AG10803 (cell line): ENCODE data around the gene WNT7B.

Experiments
- DNase-seq: peaks from one replicate; pipeline ENCODE4 v3.0.0; 2010; ENCODE audit warnings: low read depth
- H3K4me3 ChIP-seq: 2 replicates; pipeline ENCODE4 v1.5.1; 2011; ENCODE audit warnings: mild to moderate bottlenecking, low read length, control low read depth
- TF ChIP-seq, protein P1 (sequence below): conservative IDR thresholded peaks from 2 replicates; pipeline ENCODE4 v1.5.1; 2011; ENCODE audit warnings: mild to moderate bottlenecking, low read length, control low read depth, inconsistent platforms

Gene WNT7B

DNA sequence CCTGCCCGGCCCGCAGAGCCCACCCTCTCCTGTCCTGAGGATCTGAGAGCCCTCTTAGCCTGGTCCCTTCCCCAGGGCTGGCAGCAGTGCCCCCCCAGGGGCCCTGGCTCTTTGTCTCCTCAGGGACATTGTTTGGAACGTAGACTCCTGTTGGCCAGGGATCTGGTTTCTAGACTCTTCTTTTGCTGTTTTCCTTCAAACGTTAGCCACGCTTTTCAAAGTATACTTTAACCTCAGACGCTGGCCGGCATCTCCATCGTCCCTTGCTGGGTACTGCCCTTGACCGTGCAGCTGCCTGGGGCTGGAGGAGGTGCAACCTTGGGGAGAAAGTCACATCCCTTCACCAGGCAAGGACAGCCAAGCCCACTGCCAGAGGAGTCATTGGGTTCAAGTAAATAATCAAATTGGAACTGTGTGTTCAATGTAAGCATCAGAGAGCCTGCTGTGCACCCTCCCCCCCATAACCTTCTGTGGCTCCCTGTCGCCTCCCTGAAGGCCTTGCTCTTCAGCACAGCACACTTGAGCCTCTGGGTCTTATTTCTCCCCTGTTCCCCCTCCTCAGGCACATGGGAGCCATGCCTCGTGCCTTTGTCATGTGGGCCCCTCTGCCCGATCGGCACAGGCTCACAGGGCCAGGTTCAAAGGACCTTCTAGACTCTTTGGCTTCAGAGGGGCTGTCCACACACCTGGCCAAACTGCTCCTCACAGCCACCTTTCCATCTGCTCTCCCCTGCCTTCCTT is 21.8 kb upstream of the WNT7B start:
- no peak overlapping the region for H3K4me3 ChIP-seq
- no peak for DNase-seq
- TF ChIP-seq, protein P1, sequence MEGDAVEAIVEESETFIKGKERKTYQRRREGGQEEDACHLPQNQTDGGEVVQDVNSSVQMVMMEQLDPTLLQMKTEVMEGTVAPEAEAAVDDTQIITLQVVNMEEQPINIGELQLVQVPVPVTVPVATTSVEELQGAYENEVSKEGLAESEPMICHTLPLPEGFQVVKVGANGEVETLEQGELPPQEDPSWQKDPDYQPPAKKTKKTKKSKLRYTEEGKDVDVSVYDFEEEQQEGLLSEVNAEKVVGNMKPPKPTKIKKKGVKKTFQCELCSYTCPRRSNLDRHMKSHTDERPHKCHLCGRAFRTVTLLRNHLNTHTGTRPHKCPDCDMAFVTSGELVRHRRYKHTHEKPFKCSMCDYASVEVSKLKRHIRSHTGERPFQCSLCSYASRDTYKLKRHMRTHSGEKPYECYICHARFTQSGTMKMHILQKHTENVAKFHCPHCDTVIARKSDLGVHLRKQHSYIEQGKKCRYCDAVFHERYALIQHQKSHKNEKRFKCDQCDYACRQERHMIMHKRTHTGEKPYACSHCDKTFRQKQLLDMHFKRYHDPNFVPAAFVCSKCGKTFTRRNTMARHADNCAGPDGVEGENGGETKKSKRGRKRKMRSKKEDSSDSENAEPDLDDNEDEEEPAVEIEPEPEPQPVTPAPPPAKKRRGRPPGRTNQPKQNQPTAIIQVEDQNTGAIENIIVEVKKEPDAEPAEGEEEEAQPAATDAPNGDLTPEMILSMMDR: no peak

DNA sequence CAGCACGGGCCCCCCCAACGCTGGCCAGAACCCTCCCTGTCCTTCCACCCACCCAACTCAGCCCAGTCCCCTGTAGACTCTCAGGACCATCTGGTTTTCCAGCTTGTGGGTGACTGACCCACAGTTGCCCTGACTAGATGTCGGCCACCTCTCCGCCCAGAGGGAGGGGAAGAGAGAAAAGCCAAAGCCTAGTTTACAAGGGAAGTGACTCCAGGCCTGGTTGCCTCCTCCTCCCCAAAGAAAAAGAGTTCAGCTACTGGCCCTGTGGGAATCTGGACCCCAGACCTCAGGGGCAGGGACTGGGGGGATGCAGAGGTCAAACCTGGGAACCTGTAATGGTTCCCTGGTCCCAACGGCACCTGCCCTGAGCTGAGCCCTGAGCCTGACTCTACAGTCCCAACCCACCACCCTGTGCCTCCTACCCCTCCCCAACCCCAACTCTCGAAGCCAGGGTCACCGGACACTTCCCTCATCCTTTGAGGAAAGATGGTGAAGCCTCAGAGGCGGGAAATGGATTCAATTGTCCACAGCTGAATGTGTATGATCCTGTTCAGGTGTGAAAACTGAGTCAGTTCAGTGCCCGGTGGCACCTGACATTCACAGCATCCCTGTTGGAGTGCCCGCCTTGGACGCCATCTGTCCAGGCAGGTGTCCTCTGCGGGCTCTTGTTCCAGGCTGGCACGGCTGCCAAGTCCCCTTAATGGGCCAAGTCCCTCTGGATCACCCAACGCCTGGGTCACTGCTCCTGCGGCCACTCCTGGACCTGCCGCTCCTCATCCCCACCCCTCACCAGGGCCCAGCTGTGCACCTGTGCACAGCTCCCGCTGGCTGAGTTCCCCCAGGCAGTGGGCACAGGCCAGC is 21.0 kb upstream of the WNT7B start:
- DNase-seq: no peak
- TF ChIP-seq, protein P1: no peak
- H3K4me3 ChIP-seq: peak overlapping the region; percentile 34

DNA sequence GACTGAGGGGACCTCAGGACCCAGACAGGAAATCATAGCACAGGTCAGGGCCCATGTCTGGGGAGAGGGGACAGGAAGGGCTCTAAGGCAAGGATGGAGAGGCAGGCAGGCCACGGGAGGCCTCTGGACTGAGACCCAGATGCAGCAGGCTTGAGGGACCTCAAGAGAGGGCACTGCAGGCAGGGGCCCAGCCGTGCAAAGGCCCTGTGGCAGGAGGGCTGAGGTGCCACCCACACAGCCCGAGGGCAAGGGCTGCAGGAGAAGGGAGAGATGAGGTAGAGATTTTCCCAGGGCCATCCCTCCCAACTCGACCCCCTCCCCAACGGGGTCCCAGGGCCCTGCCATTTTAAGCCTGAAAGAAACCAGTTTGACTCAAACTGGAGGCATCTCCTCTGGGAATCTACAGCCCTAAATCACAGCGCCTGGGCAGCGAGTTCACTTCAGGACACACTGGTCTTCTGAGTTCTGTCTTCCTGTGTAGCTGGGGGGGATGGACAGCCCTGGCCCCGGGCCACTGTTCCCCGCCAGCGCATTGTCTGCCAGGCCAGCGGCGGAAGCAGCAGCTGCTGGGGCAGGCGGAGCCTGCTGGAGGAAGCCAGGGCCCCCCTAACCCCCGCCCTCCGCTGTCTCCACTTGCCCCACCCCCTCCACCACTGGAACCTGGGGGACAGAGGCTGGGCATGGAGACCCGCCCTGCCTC is 20.3 kb upstream of the WNT7B start:
- TF ChIP-seq, protein P1: no peak
- DNase-seq: peak; percentile 98
- H3K4me3 ChIP-seq: peak overlapping the region; percentile 53

DNA sequence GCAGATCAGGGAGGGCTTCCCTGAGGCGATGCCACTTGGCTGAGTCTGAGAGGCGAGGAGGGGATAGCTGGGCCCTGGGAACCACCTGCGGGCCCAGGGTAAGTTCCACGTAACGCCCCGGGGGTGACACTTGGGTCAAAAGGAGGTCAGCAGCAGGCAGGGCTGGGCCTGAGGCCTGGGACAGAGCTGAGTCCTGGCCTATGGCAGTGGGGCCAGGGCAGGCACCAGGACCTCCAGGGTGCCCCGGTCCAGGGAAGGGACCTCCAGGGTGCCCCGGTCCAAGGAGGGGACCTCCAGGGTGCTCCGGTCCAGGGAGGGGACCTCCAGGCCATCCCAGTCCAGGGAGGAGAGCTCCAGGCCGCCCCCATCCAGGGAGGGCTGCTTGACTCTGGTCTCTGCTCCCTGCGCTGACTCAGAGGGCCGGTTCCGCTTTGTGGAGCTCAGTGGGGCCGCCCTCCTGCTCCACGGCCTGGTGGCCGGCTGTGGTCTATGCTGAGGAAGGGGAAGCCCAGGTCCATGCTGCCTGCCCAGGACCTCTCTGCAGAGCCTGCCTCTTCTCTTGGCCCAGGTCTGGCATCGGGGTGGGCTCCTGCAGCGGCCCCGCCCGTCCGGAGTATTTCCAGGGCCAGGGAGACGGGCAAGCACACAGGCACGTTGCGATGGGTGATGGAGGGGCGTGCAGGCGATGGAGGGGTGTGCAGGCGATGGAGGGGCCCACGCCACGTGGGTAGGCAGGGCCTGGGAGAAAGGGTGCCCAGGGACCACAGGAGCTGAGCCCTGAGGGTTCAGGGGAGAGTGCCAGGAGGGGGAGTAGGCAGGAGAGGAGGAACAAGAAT is 19.5 kb upstream of the WNT7B start:
- H3K4me3 ChIP-seq: peak overlapping the region; percentile 53
- TF ChIP-seq, protein P1: 0 out of 2 replicates have a peak, but pooled peaks have one; percentile 10
- peak; percentile 70 for DNase-seq

DNA sequence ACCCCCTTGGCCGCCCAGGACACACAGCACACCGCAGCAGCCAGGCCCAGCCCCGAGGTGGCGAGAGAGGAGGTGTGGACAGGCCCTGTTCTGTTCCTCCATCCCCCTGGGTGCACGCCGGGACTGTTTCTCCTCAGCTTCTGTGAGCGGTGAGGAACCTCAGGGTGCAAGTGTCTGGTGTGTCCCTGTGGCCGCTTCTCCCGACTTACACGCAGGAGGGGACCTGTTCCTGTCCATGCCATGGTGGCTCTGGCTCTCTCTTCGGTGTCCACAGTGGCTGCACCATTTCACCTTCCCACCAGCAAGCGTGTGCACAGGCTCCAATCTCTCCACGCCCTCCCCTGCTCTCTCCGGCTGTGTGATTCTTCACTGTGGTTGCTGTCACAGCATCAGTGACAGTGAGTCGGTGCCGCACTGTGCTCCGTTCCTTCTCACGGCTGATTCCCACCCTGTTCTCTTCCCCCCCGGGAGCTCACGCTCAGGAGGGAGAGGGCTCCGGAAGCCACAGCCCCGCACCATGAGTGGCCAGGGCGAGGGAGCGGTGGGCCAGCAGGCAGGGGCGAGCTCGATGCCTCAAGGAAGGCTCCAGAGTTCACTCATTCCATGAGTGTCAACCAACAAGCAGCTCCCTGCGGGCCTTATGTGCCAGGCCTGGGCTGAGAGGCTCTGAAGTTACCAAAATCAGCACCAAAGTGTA is 18.6 kb upstream of the WNT7B start:
- no peak for DNase-seq
- H3K4me3 ChIP-seq: no peak overlapping the region
- TF ChIP-seq, protein P1: no peak
